T-helper 1 cell (primary cell): Measurements from ENCODE around the gene RPL41.
A peak's percentile ranks its signal among the peaks of the same experiment; 100 is the strongest.
"Not testable (repeated sequence)": the region's sequence is repeated elsewhere in the genome, so short reads cannot be mapped to it uniquely, and the experiment has no call there.

Experiments
- DNase-seq, 5 donors: peaks; one replicate each; pipeline ENCODE4 v3.0.0-alpha.2; 2012 to 2020
- total RNA-seq, 4 donors: gene quantifications; one replicate each; lab custom pipeline; 2026; lab: John Stamatoyannopoulos, UW

RPL41 gene
- 444 to 549 (median 475) reads per million in 4 donors for total RNA-seq

DNA sequence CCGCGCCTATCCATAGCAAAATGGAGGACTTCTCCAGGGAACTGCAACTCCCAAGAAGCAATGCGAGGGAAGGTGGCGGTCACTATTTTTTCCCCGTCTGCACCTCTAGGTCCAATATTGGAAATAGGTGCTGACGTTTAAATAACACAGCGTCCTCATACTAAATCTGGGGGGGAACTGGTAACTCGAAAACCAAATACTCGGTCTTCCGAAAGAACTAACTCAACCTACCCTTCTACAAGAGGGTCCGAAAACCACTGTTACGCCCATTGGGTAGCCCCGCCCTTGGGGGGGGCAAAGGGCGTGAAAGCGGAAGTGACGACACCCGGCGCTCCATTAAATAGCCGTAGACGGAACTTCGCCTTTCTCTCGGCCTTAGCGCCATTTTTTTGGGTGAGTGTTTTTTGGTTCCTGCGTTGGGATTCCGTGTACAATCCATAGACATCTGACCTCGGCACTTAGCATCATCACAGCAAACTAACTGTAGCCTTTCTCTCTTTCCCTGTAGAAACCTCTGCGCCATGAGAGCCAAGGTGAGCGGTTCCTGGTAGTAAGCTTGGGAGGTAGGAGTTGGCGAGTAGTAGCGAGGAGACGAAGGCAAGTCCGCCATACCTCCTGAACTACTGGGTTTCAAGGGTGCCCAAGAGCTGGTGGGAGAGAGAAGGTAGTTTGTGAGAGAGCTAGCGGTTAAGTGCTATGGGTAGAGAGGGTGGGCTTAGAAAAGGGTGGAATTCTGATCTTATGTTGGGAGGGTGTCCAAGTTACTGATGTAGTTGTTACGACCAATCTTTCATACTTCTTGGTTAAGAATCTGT, at the start of gene RPL41:
Gene RPL41, plus strand, starts transcription at position 367 of the 815 bp plus-strand sequence.
- peak; percentile 77 to 95 (median 85) for DNase-seq

DNA sequence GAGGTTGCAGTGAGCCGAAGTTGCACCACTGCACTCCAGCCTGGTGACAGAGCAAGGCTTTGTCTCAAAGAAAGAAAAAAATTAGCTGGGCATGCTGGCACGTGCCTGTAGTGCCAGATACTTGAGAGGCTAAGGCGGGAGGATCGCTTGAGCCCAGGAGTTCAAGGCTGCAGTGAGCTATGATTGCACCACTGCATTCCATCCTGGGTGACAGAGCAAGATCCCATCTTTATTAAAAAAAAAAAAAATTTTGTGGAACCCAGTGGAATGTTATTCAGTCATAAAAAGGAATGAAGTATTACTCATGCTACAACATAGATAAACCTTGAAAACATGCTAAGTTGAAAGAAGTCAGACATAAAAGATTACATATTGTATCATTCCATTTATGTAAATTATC, 44.8 kb upstream of the RPL41 start:
- no peak for DNase-seq

DNA sequence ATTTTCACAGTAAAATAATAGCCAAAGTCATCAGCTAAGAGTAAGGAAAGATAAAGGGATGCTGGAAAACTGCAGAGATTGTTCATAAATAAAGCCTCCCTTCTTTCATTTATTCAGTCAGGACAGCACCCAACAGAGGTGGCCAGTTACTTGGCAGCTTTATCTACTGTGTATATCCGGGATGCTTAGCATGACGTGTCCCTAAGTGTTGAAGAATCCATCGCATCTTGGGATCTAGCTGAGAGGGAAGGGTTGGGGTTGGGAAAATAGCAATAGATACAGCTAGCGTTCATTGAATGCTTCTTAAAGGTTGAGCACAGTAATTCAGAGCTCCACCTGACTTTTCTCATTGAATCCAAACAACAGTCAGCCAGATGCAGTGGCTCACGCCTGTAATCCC, 42.0 kb upstream of the RPL41 start:
- DNase-seq: no peak

DNA sequence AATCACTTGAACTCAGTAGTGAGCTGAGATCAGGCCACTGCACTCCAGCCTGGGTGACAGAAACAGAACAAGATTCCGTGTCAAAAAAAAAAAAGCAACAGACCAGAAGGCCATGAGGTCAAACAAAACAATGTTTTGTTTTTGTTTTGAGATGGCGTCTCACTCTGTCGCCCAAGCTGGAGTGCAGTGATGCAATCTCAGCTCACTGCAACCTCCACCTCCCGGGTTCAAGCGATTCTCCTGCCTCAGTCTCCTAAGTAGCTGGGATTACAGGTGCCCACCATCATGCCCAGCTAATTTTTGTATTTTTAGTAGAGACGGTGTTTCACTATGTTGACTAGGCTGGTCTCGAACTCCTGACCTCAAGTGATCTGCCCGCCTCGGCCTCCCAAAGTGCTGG, 38.5 kb upstream of the RPL41 start:
- not testable (repeated sequence) for DNase-seq

DNA sequence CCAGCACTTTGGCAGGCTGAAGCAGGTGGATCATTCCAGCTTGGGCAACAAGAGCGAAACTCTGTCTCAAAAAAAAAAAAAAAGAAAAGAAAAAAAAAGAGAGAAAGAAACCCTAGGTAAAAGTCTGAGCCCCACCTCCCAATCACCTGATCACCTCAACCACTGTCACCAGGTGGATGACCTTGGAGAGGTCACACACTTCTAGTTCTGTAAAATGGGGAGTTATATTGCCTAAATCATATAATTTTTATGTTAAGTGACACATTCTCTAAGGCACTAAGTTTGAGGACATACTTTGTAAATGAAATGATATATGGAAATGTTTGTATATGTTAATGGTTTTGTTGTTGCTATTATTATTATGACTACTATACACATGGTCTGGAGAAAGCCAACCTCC, 38.0 kb upstream of the RPL41 start:
- DNase-seq: no peak

DNA sequence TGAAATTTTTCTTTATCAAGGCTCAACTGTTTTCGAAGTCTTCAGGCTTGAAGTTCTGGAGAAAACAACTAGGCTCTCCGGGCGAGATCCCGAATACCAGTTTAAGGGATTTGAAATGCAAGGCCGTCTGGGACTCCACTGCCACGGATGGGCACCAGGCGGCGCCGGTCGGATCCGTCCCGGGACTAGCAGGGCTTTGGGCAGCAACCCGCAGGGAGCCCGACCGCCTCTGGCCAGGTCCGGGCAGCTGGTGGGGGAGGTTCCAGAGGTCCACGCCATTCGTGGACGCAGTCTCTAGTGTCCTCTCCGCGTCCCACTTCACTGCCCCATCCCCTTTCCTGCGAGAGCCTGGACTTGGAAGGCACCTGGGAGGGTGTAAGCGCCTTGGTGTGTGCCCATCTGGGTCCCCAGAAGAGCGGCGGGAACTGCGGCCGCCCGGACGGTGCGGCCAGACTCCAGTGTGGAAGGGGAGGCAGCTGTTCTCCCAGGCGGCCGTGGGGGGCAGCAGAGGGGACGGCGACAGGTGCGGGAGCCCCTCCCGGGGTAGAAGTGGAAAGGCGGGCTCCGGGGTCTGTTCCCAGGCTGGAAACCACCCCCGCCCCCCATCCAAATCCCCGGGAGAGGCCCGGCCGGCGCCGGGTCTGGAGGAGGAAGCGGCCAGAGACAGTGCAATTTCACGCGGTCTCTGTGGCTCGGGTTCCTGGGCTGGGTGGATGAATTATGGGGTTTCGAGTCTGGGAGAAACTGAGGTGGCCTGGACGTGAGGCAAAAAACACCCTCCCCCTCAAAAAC, 37.3 kb upstream of the RPL41 start:
- DNase-seq: peak; percentile 27 to 46 (median 35)

DNA sequence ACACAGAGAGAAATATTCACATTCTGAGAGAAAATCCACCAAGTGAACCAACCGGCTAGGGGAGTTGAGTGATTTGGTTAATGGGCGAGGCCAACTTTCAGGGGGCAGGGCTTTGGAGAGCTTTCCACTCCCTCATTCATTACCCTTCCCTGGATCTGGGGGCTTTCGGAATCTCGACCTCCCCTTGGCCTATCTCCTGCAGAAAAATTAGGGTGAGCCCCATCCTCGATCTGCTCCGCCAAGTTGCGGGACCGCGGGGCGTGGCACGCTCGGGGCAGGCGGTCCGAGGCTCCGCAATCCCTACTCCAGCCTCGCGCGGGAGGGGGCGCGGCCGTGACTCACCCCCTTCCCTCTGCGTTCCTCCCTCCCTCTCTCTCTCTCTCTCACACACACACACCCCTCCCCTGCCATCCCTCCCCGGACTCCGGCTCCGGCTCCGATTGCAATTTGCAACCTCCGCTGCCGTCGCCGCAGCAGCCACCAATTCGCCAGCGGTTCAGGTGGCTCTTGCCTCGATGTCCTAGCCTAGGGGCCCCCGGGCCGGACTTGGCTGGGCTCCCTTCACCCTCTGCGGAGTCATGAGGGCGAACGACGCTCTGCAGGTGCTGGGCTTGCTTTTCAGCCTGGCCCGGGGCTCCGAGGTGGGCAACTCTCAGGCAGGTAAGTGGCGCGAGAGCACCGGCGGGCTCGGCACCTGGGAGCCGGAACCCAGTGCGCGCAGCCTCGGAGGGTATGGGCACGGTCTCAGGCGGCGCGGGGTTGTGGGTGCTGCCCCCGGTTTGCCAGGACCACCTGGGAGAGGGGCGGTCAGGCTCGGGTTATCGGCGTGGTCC, 36.5 kb upstream of the RPL41 start, which contains the start of gene ERBB3:
Gene ERBB3, plus strand, starts transcription at position 443 of the 833 bp plus-strand sequence. Its CDS starts 136 bp downstream, at position 579.
- peak; percentile 24 to 61 (median 49) for DNase-seq

DNA sequence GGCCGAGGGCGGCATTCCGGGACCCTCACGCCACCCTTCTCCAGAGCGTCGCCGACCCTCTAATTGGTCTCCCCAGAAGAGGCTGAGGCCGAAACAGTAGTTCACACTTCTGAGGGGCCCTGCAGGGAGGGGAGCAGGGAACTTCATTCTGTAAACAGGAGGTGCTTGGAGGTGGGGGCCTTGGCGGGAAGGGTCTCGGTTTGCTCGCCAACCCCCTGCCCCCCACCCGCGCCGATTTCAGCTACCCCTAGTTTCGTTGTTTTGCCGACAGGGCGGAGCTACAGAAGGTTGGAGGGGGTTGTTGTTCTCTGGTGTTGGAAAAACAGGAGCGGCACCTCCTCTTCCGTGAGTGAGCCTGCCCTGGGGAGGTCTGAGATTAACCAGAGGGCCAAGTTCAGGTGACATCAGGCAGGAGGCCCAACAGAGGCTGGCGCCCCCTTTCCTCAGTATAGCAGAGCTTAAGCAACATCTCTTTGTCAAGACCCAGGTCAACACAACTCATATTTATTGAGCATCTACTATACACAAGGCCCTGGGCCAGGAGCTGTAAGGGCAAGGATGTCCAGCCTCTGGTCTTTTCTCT, 35.8 kb upstream of the RPL41 start:
- no peak for DNase-seq

DNA sequence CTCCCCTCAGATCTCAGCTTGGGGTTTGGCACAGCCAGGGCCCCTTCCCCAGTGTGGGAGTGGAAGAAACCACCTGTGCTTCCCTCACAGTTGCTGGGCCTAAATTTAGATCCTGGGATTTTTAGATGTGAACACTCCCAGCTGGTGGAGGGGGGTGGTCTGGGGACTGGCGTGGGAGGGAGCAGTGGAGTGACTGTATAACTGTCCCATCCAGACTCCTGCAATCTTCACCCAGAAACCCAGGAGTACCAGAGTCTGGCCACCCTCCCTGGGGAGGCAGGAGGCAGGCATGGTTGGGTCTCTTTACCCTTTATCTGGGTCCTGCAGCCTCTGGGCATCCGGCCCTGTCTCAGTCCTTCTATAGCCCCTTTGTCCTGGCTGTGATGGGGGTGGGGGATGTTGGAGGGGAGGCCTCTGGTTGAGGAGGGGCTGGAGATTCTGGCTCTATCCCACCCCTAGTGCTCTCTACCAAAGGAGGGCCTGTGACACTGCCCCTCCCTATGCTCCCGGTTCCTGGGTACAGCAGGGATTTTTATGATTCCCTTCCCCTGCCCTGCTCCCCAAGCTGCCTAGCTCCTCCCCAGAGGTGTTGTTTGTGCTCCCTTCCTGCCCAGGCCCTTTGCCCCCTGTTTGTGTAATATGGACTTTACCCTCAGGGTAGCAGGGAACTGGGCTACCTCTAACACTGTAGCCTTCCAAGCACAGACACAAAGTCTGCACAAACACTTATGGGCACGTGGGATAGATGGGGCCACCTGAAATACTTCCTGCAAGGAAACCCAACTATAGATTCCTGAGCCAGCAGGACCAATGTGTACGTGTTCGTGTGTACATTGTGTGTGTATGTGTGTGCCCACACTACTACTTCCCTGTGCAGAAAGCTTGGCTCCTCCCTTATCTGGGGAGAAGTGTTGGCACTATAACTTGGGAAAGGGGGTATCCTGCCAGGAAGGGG, 34.8 kb upstream of the RPL41 start:
- no peak for DNase-seq

DNA sequence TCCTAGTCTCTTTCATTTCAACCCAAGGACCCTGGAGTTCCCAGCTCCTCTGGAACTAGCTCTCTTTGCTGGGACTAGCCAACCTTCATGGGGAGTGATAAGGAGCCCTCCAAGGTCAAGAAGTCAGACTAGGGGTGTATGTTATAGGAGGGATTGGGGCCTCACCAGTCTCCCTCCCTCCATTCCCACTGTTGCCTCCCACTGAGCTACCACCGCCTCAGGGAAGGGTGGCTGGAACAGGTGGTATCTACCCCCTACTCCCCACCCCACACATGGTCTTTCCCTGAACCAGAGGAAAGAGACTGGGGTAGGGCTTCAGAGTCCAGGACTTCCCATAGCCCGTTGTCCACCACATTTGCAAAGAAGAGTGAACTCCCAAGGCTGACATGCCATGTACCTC, 34.1 kb upstream of the RPL41 start:
- DNase-seq: no peak

DNA sequence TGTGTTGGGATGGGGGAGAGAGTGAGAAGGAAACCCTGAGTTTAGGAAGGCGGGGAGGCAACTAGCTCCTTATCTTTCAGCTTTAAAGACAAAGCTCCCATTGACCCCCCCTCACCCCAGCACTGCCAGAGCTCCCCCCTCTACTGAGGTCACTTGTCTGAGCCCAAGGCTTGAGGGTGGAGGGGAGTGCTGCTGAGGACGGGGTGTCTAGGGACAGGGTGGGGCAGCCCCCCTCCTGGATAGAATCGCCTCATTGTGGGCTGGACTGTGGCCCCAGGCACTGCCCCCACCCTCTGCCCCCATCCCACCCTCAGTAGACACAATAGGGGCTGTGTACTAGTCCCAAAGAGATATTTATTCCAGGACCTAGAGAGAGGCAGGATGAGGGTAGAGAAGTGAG, 33.5 kb upstream of the RPL41 start:
- no peak for DNase-seq

DNA sequence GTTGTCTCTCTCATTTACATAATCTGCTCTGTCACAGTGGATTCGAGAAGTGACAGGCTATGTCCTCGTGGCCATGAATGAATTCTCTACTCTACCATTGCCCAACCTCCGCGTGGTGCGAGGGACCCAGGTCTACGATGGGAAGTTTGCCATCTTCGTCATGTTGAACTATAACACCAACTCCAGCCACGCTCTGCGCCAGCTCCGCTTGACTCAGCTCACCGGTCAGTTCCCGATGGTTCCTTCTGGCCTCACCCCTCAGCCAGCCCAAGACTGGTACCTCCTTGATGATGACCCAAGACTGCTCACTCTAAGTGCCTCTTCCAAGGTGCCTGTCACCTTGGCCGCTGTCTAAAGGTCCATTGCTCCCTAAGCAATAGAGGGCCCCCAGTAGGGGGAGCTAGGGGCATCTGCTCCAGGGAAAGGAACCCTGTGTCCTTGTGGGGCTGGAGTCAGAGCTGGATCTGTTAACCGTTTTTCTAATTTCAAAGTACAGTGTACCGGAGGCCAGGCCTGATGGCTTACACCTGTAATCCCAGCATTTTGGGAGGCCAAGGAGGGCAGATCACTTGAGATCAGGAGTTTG, 31.4 kb upstream of the RPL41 start:
- peak in 1 of 5 donors; percentile 39 for DNase-seq

DNA sequence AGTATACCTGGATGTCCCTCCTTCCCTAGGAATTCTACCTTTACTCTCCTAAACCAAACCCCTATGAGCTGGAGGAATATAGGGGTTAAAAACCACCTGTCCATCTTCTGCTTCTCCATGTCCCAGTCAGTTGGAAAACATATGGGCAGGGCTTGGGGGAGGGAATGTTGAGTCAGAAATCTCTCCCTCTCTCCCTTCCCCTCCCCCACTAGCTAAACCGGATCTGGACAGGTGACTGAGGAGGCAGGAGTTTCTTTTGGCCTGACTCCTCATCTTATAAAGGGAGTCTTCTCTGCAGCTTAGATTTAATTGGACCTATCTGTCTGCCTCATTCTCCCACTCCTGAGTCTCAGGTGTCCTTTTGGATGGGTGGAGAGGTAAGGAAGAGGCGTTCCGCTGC, 30.3 kb upstream of the RPL41 start:
- DNase-seq: no peak

DNA sequence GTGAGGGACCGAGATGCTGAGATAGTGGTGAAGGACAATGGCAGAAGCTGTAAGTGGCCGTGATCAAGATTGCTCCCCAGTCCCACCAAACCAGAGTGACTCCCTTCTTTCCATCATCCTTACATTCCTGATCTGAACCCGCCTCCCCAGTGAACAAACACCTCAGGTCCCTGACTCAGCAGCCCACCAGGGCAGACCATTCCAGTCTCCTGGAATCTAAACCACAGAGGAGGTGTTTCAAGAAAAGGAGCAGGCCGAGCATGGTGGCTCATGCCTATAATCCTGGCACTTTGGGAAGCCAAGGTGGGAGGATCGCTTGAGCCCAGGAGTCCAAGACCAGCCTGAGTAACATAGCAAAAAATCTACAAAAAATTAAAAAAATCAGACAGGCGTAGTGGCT, 29.8 kb upstream of the RPL41 start:
- DNase-seq: no peak

DNA sequence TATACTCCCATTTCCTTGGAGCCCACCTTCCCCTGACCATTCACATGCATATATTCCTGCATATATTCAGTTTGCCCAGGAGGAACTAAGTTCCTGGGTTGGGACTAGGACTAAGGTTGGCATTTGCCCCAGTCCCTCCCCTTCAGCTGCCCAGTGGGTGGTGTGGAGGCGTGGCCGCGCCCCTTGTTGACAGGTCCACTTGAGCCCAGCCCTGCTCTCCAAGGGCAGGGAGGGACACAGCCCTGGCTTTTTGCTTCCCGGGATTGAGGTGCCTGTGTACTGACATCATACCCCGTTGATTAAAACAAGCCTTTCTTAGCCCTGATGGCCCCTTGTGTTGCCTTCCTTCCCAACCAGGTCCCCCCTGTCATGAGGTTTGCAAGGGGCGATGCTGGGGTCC, 29.2 kb upstream of the RPL41 start:
- DNase-seq: no peak

DNA sequence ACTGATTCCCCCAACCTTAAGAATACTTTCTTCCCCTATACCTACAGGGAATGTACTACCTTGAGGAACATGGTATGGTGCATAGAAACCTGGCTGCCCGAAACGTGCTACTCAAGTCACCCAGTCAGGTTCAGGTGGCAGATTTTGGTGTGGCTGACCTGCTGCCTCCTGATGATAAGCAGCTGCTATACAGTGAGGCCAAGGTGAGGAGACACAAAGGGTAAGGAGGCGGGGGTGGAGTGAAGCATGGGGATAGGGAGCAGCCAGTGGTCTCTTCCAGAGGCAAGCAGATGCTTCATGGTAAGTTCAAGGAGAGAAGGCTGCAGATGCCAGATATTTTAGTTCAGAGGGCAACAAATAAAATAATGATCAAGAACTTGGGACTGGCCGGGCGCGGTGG, 18.7 kb upstream of the RPL41 start:
- no peak for DNase-seq

DNA sequence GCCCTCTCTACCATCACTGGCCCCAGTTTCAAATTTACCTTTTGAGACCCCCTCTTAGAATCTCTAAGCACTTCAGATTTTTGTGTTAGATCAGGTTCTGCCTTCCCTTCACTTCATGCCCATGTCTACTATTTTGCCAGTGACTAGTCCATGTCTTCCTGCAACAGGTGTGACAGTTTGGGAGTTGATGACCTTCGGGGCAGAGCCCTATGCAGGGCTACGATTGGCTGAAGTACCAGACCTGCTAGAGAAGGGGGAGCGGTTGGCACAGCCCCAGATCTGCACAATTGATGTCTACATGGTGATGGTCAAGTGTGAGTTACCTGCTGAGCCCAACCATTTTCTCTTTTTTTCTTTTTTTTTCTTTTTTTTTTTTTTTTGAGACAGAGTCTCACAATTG, 17.8 kb upstream of the RPL41 start:
- no peak for DNase-seq

DNA sequence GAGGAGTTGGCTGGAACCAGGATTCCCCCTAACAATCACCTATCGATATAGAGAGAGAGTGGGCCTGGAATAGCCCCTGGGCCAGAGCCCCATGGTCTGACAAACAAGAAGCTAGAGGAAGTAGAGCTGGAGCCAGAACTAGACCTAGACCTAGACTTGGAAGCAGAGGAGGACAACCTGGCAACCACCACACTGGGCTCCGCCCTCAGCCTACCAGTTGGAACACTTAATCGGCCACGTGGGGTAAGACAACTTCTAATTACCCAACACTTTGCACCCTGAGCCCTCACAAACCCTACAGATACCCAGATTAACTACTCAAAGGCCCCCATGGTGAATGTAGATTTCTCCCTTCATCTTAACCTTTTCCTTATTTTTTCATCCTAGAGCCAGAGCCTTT, 16.6 kb upstream of the RPL41 start:
- no peak for DNase-seq

DNA sequence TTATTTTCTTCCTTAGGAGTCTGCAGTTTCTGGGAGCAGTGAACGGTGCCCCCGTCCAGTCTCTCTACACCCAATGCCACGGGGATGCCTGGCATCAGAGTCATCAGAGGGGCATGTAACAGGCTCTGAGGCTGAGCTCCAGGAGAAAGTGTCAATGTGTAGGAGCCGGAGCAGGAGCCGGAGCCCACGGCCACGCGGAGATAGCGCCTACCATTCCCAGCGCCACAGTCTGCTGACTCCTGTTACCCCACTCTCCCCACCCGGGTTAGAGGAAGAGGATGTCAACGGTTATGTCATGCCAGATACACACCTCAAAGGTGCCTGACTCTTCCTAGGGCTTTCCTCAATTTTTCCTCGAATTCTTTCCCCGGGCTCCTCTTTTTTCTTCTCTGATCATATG, 15.4 kb upstream of the RPL41 start:
- DNase-seq: no peak

DNA sequence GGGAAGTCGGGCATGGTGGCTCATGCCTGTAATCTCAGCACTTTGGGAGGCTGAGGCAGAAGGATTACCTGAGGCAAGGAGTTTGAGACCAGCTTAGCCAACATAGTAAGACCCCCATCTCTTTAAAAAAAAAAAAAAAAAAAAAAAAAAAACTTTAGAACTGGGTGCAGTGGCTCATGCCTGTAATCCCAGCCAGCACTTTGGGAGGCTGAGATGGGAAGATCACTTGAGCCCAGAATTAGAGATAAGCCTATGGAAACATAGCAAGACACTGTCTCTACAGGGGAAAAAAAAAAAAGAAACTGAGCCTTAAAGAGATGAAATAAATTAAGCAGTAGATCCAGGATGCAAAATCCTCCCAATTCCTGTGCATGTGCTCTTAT, 13.8 kb upstream of the RPL41 start:
- DNase-seq: no peak
